A549 (cell line): Measurements from ENCODE around the gene OR10D3. TPM values are rescaled to one million over a fixed set of nuclear protein-coding genes. Genes with fewer than 3 reads are reported as not detected.

Experiments
- ATAC-seq, 2 experiments: fragments of 200-7000 bp in 1 of 2; fragments of >200 bp in 1 of 2; cut with Nextera tagmentation in 1 of 2; cut with Tn5 transposase in 1 of 2; 3 replicates each; pipeline versions ENCODE4 v1.8.0 to v1.9.1; 2018 to 2020; ENCODE audit warnings: mild to moderate bottlenecking in 1 of 2, moderate library complexity in 1 of 2
- CTCF ChIA-PET: fragments of 300-600 bp; sonication (Branson Sonifier 250); formaldehyde crosslinking; extraction: SDS; loops from one replicate; lab custom pipeline; 2021; ENCODE audit warnings: antibody characterized with exemption, inconsistent platforms; lab: Yijun Ruan, JAX
- POLR2A ChIA-PET: fragments of 350-600 bp; formaldehyde crosslinking; extraction: SDS; loops from one replicate; lab custom pipeline; 2021; ENCODE audit warnings: antibody characterized with exemption, inconsistent platforms; lab: Yijun Ruan, JAX
- DNase-seq, 2 experiments: peaks; one replicate each; pipeline versions ENCODE4 v3.0.0 to v3.0.0-alpha.2; 2011 to 2016; ENCODE audit warnings: low read depth in 1 of 2, low spot score in 1 of 2
- FAIRE-seq: peaks from 2 replicates; lab custom pipeline; 2011; peaks lifted over from hg19 to GRCh38; lab: Jason Lieb, UNC
- H3K27ac ChIP-seq, 2 experiments: fragments of >200 bp; sonication (Bioruptor Twin); formaldehyde crosslinking; 3 replicates each; pipeline ENCODE4 v1.5.1; 2016 to 2017
- H3K4me1 ChIP-seq: fragments of >200 bp; sonication (Bioruptor Twin); formaldehyde crosslinking; 3 replicates; pipeline ENCODE4 v1.6.1; 2016
- H3K4me2 ChIP-seq: fragments of >200 bp; sonication (Bioruptor Twin); formaldehyde crosslinking; 3 replicates; pipeline ENCODE4 v1.6.1; 2016
- H3K4me3 ChIP-seq: fragments of >200 bp; sonication (Bioruptor Twin); formaldehyde crosslinking; 3 replicates; pipeline ENCODE4 v1.5.1; 2016
- H3K9me3 ChIP-seq: fragments of >200 bp; sonication (Bioruptor Twin); formaldehyde crosslinking; 3 replicates; pipeline ENCODE4 v1.6.1; 2016
- ATOH8 ChIP-seq: fragments of 250-450 bp; sonication (Bioruptor Pico); IDR thresholded peaks from 2 replicates; pipeline ENCODE4 v1.5.0; 2020; ENCODE audit warnings: low read depth, mild to moderate bottlenecking, moderate library complexity
- CBX2 ChIP-seq: fragments of 200-600 bp; sonication (generic); IDR thresholded peaks from 2 replicates; pipeline ENCODE4 v1.6.1; 2016; ENCODE audit warnings: low read depth, mild to moderate bottlenecking, borderline replicate concordance
- CBX8 ChIP-seq: fragments of 200-600 bp; sonication (generic); IDR thresholded peaks from 2 replicates; pipeline ENCODE4 v1.6.1; 2016
- CHD2 ChIP-seq: fragments of 150-350 bp; IDR thresholded peaks from 2 replicates; pipeline ENCODE4 v1.6.1; 2014; ENCODE audit warnings: low read length; ENCODE audit not compliant: partially characterized antibody
- CTCF ChIP-seq: fragments of >200 bp; sonication (Bioruptor Twin); formaldehyde crosslinking; IDR thresholded peaks from 3 replicates; pipeline ENCODE4 v1.5.1; 2016
- EHF ChIP-seq: fragments of 250-450 bp; sonication (Bioruptor Pico); IDR thresholded peaks from 2 replicates; pipeline ENCODE4 v1.5.0; 2020; ENCODE audit warnings: mild to moderate bottlenecking
- FOSB ChIP-seq: fragments of 250-450 bp; sonication (Bioruptor Pico); IDR thresholded peaks from 2 replicates; pipeline ENCODE4 v1.5.0; 2020; ENCODE audit warnings: mild to moderate bottlenecking, moderate library complexity
- FOXS1 ChIP-seq: fragments of 250-450 bp; sonication (Bioruptor Pico); IDR thresholded peaks from 2 replicates; pipeline ENCODE4 v1.5.0; 2020; ENCODE audit warnings: mild to moderate bottlenecking, moderate library complexity
- HEYL ChIP-seq: fragments of 250-450 bp; sonication (Bioruptor Pico); IDR thresholded peaks from 2 replicates; pipeline ENCODE4 v1.8.0; 2021; ENCODE audit warnings: mild to moderate bottlenecking, moderate library complexity
- JUNB ChIP-seq: fragments of >200 bp; sonication (Bioruptor Twin); formaldehyde crosslinking; IDR thresholded peaks from 2 replicates; pipeline ENCODE4 v1.6.1; 2016
- KDM5A ChIP-seq: fragments of 200-600 bp; sonication (generic); IDR thresholded peaks from 2 replicates; pipeline ENCODE4 v1.6.1; 2016; ENCODE audit warnings: antibody characterized with exemption, mild to moderate bottlenecking
- MAZ ChIP-seq: fragments of 150-350 bp; IDR thresholded peaks from 2 replicates; pipeline ENCODE4 v1.6.1; 2014; ENCODE audit warnings: antibody characterized with exemption, low read depth, low read length, borderline replicate concordance
- NPAS2 ChIP-seq: fragments of 250-450 bp; sonication (Bioruptor Pico); IDR thresholded peaks from 2 replicates; pipeline ENCODE4 v1.8.0; 2022; ENCODE audit warnings: mild to moderate bottlenecking, moderate library complexity, borderline replicate concordance
- NR3C1 ChIP-seq: fragments of >200 bp; sonication (Bioruptor Twin); formaldehyde crosslinking; IDR thresholded peaks from 3 replicates; pipeline ENCODE4 v1.6.1; 2017
- PBX3 ChIP-seq: IDR thresholded peaks from 2 replicates; pipeline ENCODE4 v1.6.1; 2012
- RCOR1 ChIP-seq: fragments of 150-350 bp; IDR thresholded peaks from 2 replicates; pipeline ENCODE4 v1.6.1; 2014; ENCODE audit warnings: antibody characterized with exemption, low read length, low read depth
- REST ChIP-seq: fragments of 200-600 bp; sonication (generic); IDR thresholded peaks from 2 replicates; pipeline ENCODE4 v1.6.1; 2016; ENCODE audit warnings: antibody characterized with exemption, mild to moderate bottlenecking, moderate library complexity
- WGBS: methylation state at CpG from one replicate; pipeline ENCODE4 v1.1.6; 2017; ENCODE audit errors: missing lambda C conversion rate; 5-methylcytosine and 5-hydroxymethylcytosine counted together
- polyA plus RNA-seq, 4 experiments: library from polyadenylated mRNA; depleted of rRNA in 3 of 4; stranded (reverse); fragments of >200 nt; fragmentation: RNase III in 1 of 4; extraction: RNeasy Plus Mini Kit Qiagen cat#74134 plus additional on column Dnase treatment in 1 of 4; gene quantifications; 2 replicates in 3 of 4; 3 replicates in 1 of 4; pipeline ENCODE4 v1.2.3, GENCODE V29; 2011 to 2017
- TF ChIP-seq, protein P1 (sequence below): IDR thresholded peaks from 2 replicates; pipeline ENCODE4 v1.6.1; 2012
- TF ChIP-seq, protein P2 (sequence below): fragments of 250-450 bp; sonication (Bioruptor Pico); IDR thresholded peaks from 2 replicates; pipeline ENCODE4 v1.5.0; 2021; ENCODE audit warnings: mild to moderate bottlenecking, moderate library complexity, borderline replicate concordance

Gene OR10D3
- polyA plus RNA-seq, 2 of the 4 experiments (the other 2 are of a cell fraction), result not detected

DNA sequence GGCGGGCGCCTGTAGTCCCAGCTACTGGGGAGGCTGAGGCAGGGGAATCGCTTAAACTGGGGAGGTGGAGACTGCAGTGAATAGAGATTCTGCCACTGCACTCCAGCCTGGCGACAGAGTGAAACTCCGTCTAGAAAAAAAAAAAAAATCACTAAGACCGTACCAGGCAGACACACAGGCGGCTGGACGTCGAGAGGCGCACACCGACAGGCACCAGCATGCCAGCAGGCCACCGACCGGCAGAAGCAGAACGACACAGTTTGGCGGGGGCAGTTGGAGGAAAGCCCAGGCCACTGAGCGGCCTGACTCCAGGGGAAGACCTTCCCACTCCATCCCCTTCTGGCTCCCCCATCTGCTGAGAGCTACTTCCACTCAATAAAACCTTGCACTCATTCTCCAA, 17.5 kb downstream of the OR10D3 start:
- FAIRE-seq, result no peak
- WGBS, result 81% methylated on average over 16 of the region's 16 CpGs
- CTCF ChIA-PET, result no interaction called here

DNA sequence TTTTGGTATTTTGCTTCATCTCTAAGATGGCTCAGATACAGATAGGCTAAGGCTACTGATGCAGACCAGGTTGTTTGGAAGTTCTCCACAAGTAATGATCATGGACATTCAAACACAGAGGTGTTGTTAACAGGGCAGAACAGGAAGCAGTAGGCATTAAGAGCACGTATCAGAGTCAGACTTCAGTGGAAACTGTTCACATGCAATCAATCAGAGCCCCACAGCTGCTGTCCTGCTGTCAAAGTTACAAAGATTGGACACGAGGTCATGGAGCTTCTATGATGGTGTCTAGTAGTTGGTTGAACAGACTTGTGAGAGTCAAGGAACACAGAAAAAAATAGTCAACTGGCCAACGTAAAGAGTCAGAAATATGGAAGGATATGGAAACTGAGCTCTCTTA, 19.8 kb downstream of the OR10D3 start:
- CTCF ChIA-PET, result no interaction called here
- Histone ChIP-seq H3K4me1 (no peaks in the 10 kb centered on the region), H3K27ac (no peak overlapping the region), H3K4me2 (no peak overlapping the region), H3K9me3 (no peaks in the 10 kb centered on the region), H3K4me3 (no peak overlapping the region)
- no peak for FAIRE-seq
- POLR2A ChIA-PET, result no interaction called here
- WGBS, result 8% methylated on average over 3 of the region's 3 CpGs
- no peak for DNase-seq
- ATAC-seq, result no peak
- TF ChIP-seq HEYL (CRISPR knock-in tag) (no peak), CBX2 (no peak), FOXS1 (CRISPR knock-in tag) (no peak), CBX8 (no peak), EHF (CRISPR knock-in tag) (no peak), PBX3 (no peak), NPAS2 (CRISPR knock-in tag) (no peak), FOSB (no peak), JUNB (no peak), CHD2 (no peak), KDM5A (no peak), REST (no peak), RCOR1 (no peak), NR3C1 (no peak), ATOH8 (CRISPR knock-in tag) (no peak), CTCF (no peak)
- TF ChIP-seq, protein P1, sequence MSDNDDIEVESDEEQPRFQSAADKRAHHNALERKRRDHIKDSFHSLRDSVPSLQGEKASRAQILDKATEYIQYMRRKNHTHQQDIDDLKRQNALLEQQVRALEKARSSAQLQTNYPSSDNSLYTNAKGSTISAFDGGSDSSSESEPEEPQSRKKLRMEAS, result no peak
- TF ChIP-seq, protein P2, sequence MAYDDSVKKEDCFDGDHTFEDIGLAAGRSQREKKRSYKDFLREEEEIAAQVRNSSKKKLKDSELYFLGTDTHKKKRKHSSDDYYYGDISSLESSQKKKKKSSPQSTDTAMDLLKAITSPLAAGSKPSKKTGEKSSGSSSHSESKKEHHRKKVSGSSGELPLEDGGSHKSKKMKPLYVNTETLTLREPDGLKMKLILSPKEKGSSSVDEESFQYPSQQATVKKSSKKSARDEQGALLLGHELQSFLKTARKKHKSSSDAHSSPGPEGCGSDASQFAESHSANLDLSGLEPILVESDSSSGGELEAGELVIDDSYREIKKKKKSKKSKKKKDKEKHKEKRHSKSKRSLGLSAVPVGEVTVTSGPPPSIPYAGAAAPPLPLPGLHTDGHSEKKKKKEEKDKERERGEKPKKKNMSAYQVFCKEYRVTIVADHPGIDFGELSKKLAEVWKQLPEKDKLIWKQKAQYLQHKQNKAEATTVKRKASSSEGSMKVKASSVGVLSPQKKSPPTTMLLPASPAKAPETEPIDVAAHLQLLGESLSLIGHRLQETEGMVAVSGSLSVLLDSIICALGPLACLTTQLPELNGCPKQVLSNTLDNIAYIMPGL (CRISPR knock-in tag), result no peak

More for the DNA sequence above, 17.5 kb downstream of the OR10D3 start:
- no peak overlapping the region for H3K4me2 ChIP-seq
- POLR2A ChIA-PET, result no interaction called here
- no peaks in the 10 kb centered on the region for H3K4me1 ChIP-seq
- H3K9me3 ChIP-seq, result no peaks in the 10 kb centered on the region
- H3K4me3 ChIP-seq, result no peak overlapping the region
- H3K27ac ChIP-seq, result no peak overlapping the region
- no peak for ATAC-seq
- TF ChIP-seq MAZ, result no peak
- DNase-seq, result no peak
